Heart left ventricle (tissue), 16 donors: ENCODE results near the gene PIP4K2A. TPM values are rescaled to one million over a fixed set of nuclear protein-coding genes. Genes with fewer than 3 reads are reported as not detected.
A peak's percentile ranks its signal among the peaks of the same experiment; 100 is the strongest.

Experiments
- ATAC-seq, 4 donors: fragments of 200-7000 bp; cut with Tn5 transposase; one replicate each; pipeline ENCODE4 v1.9.1; 2020 to 2022; ENCODE audit warnings: moderate library complexity in 4 of 4, mild to moderate bottlenecking in 3 of 4, moderate number of reproducible peaks in 1 of 4
- DNase-seq, 5 donors: peaks; one replicate each; pipeline ENCODE4 v3.0.0-alpha.2; 2020
- H3K27ac ChIP-seq, 12 donors: fragments of 200-600 bp; sonication (generic) in 4 of 12; one replicate each; pipeline versions ENCODE4 v1.5.0 to v1.8.0; 2016 to 2022; ENCODE audit warnings: mild to moderate bottlenecking in 2 of 12
- H3K27me3 ChIP-seq, 9 donors: fragments of 200-600 bp; sonication (generic) in 2 of 9; one replicate each; pipeline versions ENCODE4 v1.5.1 to v1.8.0; 2016 to 2022; ENCODE audit warnings: mild to moderate bottlenecking in 3 of 9
- H3K36me3 ChIP-seq, 9 donors: fragments of 200-600 bp; sonication (generic) in 2 of 9; one replicate each; pipeline versions ENCODE4 v1.5.0 to v1.8.0; 2018 to 2022; ENCODE audit warnings: mild to moderate bottlenecking in 2 of 9
- H3K4me1 ChIP-seq, 12 donors: fragments of 200-600 bp; sonication (generic) in 4 of 12; one replicate each; pipeline versions ENCODE4 v1.5.0 to v1.8.0; 2016 to 2022; ENCODE audit warnings: mild to moderate bottlenecking in 3 of 12
- H3K4me3 ChIP-seq, 12 donors: fragments of 200-600 bp; sonication (generic) in 4 of 12; one replicate each; pipeline versions ENCODE4 v1.5.0 to v1.8.0; 2017 to 2022; ENCODE audit warnings: mild to moderate bottlenecking in 9 of 12, moderate library complexity in 4 of 12
- H3K9me3 ChIP-seq, 12 donors: fragments of 200-600 bp; sonication (generic) in 4 of 12; one replicate each; pipeline versions ENCODE4 v1.5.0 to v1.8.0; 2016 to 2022; ENCODE audit warnings: mild to moderate bottlenecking in 1 of 12
- POLR2A ChIP-seq, 2 donors: fragments of 450-650 bp; IDR thresholded peaks; one replicate each; pipeline ENCODE4 v1.6.1; 2017; ENCODE audit warnings: antibody characterized with exemption in 2 of 2, mild to moderate bottlenecking in 2 of 2, moderate library complexity in 2 of 2
- WGBS, 4 donors: extraction: QIAGEN DNeasy Blood & Tissue Kit in 2 of 4; methylation state at CpG; one replicate each; pipeline versions ENCODE4 v1.1.5 to v1.1.7; 2013 to 2018; 5-methylcytosine and 5-hydroxymethylcytosine counted together
- intact Hi-C, 10 donors: fragments of 100-400 bp; cut with DNase I; formaldehyde crosslinking; loops; one replicate each; pipeline versions ENCODE4 v1.11.1 to v1.14.2; 2022
- polyA plus RNA-seq, 2 donors: library from polyadenylated mRNA; stranded (reverse); fragments of 200-250 nt; gene quantifications; one replicate each; pipeline ENCODE4 v1.2.3, GENCODE V29; 2013
- total RNA-seq, 9 donors: library from RNA; depleted of rRNA in 2 of 9; stranded (reverse); fragments of >200 nt in 2 of 9; fragmentation: NEBNext Ultra II Directional in 3 of 9; extraction: Animal tissue kit (Norgen Biotek cat#: 25700) in 3 of 9; gene quantifications; one replicate each; pipeline versions ENCODE4 v1.1.0 to v1.2.4, GENCODE V29; 2016 to 2023
- TF ChIP-seq, protein P1 (sequence below), 12 donors: fragments of 200-600 bp; sonication (generic) in 4 of 12; IDR thresholded peaks; one replicate each; pipeline versions ENCODE4 v1.5.0 to v1.8.0; 2018 to 2022; ENCODE audit warnings: antibody characterized with exemption in 12 of 12, mild to moderate bottlenecking in 5 of 12
- donor health status: ischemic (EF 13 %, LVEDD 7.1; RV severe dilation, severe dysfunction).
- donor health status: healthy with polysubstance abuse.
- donor health status: DM: no; HTN: yes; CAD: no.
- donor health status: DM: no; HTN: no; CAD: no.
- donor health status: ischemic (EF 25% LVEDD 6.9; RV normal size, moderate dysfunction).
- donor health status: ischemic (EF 25% LVEDD 5.7; RV mildly dilated, moderate dysfunction).
- donor health status: healthy.
- donor health status: DM: yes; HTN: yes; CAD: no.
- donor health status: ischemic (EF 35%, LVEDD 5.7; RV mildly dilated, moderate dysfunction).
- donor health status: nonischemic (EF 11% LVEDD 7.7; RV severe dilation, severe dysfunction).
- donor health status: DM: yes; HTN: yes; CAD: no.
- donor health status: PGD.
- donor health status: ischemic (EF 29% LVEDD 5.4; RV normal size, mild dysfunction).
- donor health status: nonischemic (EF 23%, LVEDD 6.1; RV moderate dilation, normal function).

PIP4K2A gene
- total and polyA plus RNA-seq, 11 donors, result 4.0 to 35.6 (median 12.5) TPM

DNA sequence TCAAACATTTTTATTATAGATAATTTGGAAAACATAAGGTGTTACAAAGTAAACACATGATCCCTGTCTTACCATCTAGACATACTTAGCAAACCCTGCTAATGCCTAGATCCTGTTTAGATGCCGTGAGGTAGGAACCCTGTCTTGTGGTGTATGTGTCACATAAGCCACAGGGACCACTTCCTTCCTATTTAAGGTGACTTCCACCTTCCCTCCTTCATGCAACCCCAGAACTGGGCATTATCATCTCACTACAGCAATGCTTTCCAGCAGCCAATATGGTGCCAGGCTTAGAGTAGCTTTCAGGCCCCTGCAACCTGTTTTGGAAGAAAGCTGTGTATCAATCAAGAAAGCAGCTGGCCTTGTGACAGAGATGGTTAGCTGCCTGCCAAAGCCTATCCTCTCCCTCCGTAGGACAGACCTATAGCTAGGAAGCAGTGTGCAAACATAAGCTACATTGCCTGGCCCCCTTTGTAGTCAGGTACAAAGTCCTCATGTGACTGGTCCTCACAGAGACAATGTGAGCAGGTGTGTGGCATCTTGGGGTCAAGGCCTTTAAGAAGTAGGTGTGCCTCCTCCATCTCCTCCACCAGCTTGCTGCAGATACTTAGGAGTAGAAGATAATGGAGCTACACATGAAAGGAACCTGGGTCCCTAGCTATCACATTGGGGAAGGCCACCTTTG is 222.3 kb downstream of the PIP4K2A start:
- TF ChIP-seq POLR2A (IDR thresholded peaks at IDR 0.05), result no peak
- TF ChIP-seq, protein P1, sequence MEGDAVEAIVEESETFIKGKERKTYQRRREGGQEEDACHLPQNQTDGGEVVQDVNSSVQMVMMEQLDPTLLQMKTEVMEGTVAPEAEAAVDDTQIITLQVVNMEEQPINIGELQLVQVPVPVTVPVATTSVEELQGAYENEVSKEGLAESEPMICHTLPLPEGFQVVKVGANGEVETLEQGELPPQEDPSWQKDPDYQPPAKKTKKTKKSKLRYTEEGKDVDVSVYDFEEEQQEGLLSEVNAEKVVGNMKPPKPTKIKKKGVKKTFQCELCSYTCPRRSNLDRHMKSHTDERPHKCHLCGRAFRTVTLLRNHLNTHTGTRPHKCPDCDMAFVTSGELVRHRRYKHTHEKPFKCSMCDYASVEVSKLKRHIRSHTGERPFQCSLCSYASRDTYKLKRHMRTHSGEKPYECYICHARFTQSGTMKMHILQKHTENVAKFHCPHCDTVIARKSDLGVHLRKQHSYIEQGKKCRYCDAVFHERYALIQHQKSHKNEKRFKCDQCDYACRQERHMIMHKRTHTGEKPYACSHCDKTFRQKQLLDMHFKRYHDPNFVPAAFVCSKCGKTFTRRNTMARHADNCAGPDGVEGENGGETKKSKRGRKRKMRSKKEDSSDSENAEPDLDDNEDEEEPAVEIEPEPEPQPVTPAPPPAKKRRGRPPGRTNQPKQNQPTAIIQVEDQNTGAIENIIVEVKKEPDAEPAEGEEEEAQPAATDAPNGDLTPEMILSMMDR (IDR thresholded peaks at IDR 0.05), result no peak
- no peak overlapping the region for H3K27ac ChIP-seq

DNA sequence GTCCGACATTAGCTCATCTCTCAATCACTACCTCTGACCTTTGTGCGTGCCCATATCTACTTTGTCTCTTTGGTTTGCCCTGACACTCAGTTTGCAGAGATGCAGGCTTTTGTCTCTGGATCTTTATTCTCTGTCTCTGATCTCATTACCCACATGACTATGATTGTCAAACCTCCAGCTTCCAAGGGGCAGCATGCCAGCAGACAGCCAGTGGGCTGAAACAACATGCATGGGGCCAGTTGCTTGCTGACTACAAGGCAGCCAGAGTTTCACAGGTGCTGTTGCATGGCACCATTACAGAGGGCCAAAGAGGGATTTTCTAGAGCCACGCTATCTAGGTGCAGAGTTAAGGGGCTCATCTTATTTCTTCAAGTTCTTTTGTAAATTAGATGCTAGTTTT is 222.9 kb downstream of the PIP4K2A start:
- H3K27ac ChIP-seq, result no peak overlapping the region
- no peaks in the 10 kb centered on the region for H3K36me3 ChIP-seq
- H3K4me3 ChIP-seq, result no peak overlapping the region
- H3K9me3 ChIP-seq, result no peaks in the 10 kb centered on the region
- peak in 3 of 5 donors; percentile 30 to 52 (median 36) for DNase-seq
- TF ChIP-seq POLR2A (IDR thresholded peaks at IDR 0.05), result no peak
- TF ChIP-seq, protein P1 (IDR thresholded peaks at IDR 0.05), result no peak
- peak in 2 of 4 donors; percentile 36 to 44 for ATAC-seq
- intact Hi-C loops, result no loop called here
- peaks cover 0 to 13% (median 0%) of the 10 kb centered on the region in 12 donors for H3K4me1 ChIP-seq
- WGBS, 4 donors, result 70 to 90% (median 81%) methylated on average over 3 of the region's 3 CpGs
- H3K27me3 ChIP-seq, result peaks cover 0 to 7% (median 0%) of the 10 kb centered on the region in 9 donors

More for the DNA sequence above, 222.3 kb downstream of the PIP4K2A start:
- intact Hi-C loops, result no loop called here
- H3K4me3 ChIP-seq, result no peak overlapping the region
- no peaks in the 10 kb centered on the region for H3K9me3 ChIP-seq
- ATAC-seq (no peak), DNase-seq (no peak)
- H3K36me3 ChIP-seq, result no peaks in the 10 kb centered on the region
- peaks cover 0 to 13% (median 0%) of the 10 kb centered on the region in 12 donors for H3K4me1 ChIP-seq
- H3K27me3 ChIP-seq, result peaks cover 0 to 7% (median 0%) of the 10 kb centered on the region in 9 donors
- WGBS, 4 donors, result 67 to 98% (median 79%) methylated on average over 2 of the region's 2 CpGs

DNA sequence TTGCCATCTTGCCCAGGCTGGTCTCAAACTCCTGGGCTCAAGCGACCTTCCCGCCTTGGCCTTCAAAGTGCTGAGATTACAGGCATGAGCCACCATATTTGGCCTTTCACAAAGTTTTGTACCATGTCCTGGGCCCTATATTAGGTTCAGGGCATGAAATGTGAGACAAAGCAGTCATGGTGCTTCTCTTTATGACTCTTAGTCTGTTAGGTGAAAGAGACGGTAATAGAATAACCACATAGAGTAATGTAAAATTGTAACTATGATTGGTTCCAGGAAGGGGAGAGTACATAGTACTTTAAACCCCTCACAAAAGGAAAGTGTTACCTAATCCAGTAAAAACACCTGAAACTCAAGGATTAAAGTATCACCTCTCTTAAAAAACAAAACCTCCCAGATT is 224.4 kb downstream of the PIP4K2A start:
- 93 to 98% (median 95%) methylated on average over 3 of the region's 3 CpGs for WGBS, 4 donors
- ATAC-seq (no peak), DNase-seq (no peak)
- H3K4me1 ChIP-seq, result peaks cover 0 to 13% (median 0%) of the 10 kb centered on the region in 12 donors
- H3K27me3 ChIP-seq, result peaks cover 0 to 7% (median 0%) of the 10 kb centered on the region in 9 donors
- intact Hi-C loops, result no loop called here
- no peak overlapping the region for H3K4me3 ChIP-seq
- H3K36me3 ChIP-seq, result no peaks in the 10 kb centered on the region
- TF ChIP-seq, protein P1 (IDR thresholded peaks at IDR 0.05), result no peak
- TF ChIP-seq POLR2A (IDR thresholded peaks at IDR 0.05), result no peak
- H3K27ac ChIP-seq, result no peak overlapping the region
- H3K9me3 ChIP-seq, result no peaks in the 10 kb centered on the region

DNA sequence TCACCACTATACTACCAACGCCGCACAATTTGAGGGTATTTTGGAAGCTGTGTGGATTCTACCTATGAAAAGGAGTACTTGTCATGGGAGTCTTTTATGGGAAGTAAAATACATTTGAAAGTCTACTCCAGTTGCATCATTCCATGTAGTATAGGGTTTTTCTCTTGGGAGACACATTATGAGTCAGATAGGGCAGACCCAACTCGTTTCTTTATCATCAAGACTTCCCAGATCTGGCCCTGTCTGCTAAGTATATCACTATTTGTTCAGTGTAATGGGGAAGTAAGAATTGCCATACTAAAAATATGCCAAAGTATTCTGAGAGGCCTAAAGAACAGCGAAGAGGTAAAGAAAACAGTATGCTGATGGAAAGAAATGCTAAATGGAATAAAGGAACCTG is 224.9 kb downstream of the PIP4K2A start:
- Histone ChIP-seq H3K4me1 (peaks cover 0 to 13% (median 0%) of the 10 kb centered on the region in 12 donors), H3K27me3 (peaks cover 0 to 7% (median 0%) of the 10 kb centered on the region in 9 donors), H3K36me3 (no peaks in the 10 kb centered on the region), H3K27ac (no peak overlapping the region), H3K9me3 (no peaks in the 10 kb centered on the region), H3K4me3 (no peak overlapping the region)
- WGBS, 4 donors, result 75 to 79% (median 77%) methylated on average over 4 of the region's 4 CpGs
- ATAC-seq (no peak), DNase-seq (no peak)
- TF ChIP-seq POLR2A (IDR thresholded peaks at IDR 0.05), result no peak
- TF ChIP-seq, protein P1 (IDR thresholded peaks at IDR 0.05), result no peak
- intact Hi-C loops, result no loop called here
